ENCODE measurements around the gene TMEM87A. TPM values are rescaled to one million over a fixed set of nuclear protein-coding genes. Genes with fewer than 3 reads are reported as not detected.

TMEM87A gene
- total and polyA plus RNA-seq, 2 of the 4 experiments (the other 2 are of a cell fraction): 16.6 to 45.3 TPM

DNA sequence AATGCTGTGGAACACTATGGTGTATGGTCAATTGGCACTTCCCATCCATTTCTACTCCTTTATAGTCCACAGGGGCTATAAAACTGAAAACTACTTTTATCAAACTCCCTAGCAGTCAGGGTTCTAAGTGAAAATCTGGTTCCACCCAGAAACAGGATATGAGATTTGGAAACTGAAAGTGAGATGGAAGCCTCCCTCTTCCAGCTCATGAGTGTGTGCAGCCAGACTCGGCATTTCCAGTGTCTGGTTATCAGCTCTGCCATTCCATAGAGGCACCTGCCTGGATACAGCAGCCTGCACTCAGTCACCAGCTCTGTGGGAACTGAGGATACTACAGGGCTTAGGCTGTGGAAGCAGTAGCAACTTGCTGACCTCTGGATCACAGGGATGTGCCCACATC is 102.1 kb downstream of the TMEM87A start:
- 100% methylated on average over 1 of the region's 1 CpG; no CpG with 5 or more reads in 1 of the 2 experiments for WGBS, 2 experiments (ENCODE audit: extremely low coverage in 2 of 2, insufficient read length in 1 of 2)

More for the DNA sequence above, 102.1 kb downstream of the TMEM87A start:
- H3K4ac ChIP-seq (ENCODE audit: low read depth, low read length): no peak overlapping the region
- H3K27ac ChIP-seq (ENCODE audit: insufficient read depth, low read length): no peak overlapping the region
- H3K9me3 ChIP-seq (ENCODE audit: control insufficient read depth, insufficient read depth, low read length): no peaks in the 10 kb centered on the region
- TF ChIP-seq, protein P1, sequence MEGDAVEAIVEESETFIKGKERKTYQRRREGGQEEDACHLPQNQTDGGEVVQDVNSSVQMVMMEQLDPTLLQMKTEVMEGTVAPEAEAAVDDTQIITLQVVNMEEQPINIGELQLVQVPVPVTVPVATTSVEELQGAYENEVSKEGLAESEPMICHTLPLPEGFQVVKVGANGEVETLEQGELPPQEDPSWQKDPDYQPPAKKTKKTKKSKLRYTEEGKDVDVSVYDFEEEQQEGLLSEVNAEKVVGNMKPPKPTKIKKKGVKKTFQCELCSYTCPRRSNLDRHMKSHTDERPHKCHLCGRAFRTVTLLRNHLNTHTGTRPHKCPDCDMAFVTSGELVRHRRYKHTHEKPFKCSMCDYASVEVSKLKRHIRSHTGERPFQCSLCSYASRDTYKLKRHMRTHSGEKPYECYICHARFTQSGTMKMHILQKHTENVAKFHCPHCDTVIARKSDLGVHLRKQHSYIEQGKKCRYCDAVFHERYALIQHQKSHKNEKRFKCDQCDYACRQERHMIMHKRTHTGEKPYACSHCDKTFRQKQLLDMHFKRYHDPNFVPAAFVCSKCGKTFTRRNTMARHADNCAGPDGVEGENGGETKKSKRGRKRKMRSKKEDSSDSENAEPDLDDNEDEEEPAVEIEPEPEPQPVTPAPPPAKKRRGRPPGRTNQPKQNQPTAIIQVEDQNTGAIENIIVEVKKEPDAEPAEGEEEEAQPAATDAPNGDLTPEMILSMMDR (conservative IDR thresholded peaks at IDR 0.05; ENCODE audit: low read depth, low read length): no peak
- TF ChIP-seq MAFK (IDR thresholded peaks at IDR 0.05; ENCODE audit: low read depth, low read length) (no peak), FOS (IDR thresholded peaks at IDR 0.05; ENCODE audit: low read depth, low read length) (no peak)
- TF ChIP-seq, protein P2, sequence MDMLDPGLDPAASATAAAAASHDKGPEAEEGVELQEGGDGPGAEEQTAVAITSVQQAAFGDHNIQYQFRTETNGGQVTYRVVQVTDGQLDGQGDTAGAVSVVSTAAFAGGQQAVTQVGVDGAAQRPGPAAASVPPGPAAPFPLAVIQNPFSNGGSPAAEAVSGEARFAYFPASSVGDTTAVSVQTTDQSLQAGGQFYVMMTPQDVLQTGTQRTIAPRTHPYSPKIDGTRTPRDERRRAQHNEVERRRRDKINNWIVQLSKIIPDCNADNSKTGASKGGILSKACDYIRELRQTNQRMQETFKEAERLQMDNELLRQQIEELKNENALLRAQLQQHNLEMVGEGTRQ (IDR thresholded peaks at IDR 0.05; ENCODE audit: low read depth, low read length): no peak
- no peak overlapping the region for H4K91ac ChIP-seq (ENCODE audit: insufficient read depth, low read depth, low read length)
- no TSS peak for BruUV-seq (replicated peaks)
- ChIA-PET POLR2A (ENCODE audit: unreplicated experiment) (no interaction called here), CTCF (no interaction called here)
- H2BK5ac ChIP-seq (ENCODE audit: low read depth, low read length, poor library complexity, severe bottlenecking): no peak overlapping the region
- H3K56ac ChIP-seq (ENCODE audit: extremely low read depth, insufficient read depth, low read length): no peak overlapping the region
- ATAC-seq (ENCODE audit: low read depth) (no peak), DNase-seq (no peak)
- H2BK15ac ChIP-seq (ENCODE audit: low read depth, low read length): no peak overlapping the region
- no peak overlapping the region for H3K14ac ChIP-seq (replicated peaks; ENCODE audit: low read depth, low read length)
- H4K20me1 ChIP-seq (ENCODE audit: insufficient read depth, low read length): no peaks in the 10 kb centered on the region; the same call in 1 of the 2 replicates
- intact Hi-C loops (cut with micrococcal nuclease) (no loop called here), in situ Hi-C loops (cut with MboI; ENCODE audit: low sequenced_read_pairs) (no loop called here), dilution Hi-C loops (cut with HindIII; ENCODE audit: low sequenced_read_pairs, unreplicated experiment) (no loop called here)
- peaks cover 0 to 8% of the 10 kb centered on the region in 2 experiments; a peak in 3 of 4 replicates for H3K79me1 ChIP-seq (ENCODE audit: low read depth in 1 of 2, low read length in 2 of 2)
- no peak overlapping the region for H3K18ac ChIP-seq (ENCODE audit: low read depth, low read length)
- no peak overlapping the region for H2AK5ac ChIP-seq (ENCODE audit: low read depth, low read length)
- H4K5ac ChIP-seq (ENCODE audit: low read depth, low read length): no peak overlapping the region
- no peak overlapping the region for H3K9ac ChIP-seq (ENCODE audit: low read depth, low read length)
- H2BK20ac ChIP-seq (ENCODE audit: low read depth, low read length): no peak overlapping the region
- H4K8ac ChIP-seq (ENCODE audit: low read depth in 2 of 2, low read length in 2 of 2): no peak overlapping the region
- H3K4me1 ChIP-seq (ENCODE audit: control insufficient read depth, insufficient read depth, low read length): no peaks in the 10 kb centered on the region
- no peak overlapping the region for H3K4me3 ChIP-seq (ENCODE audit: insufficient read depth, low read depth, low read length)
- H3K9me1 ChIP-seq (ENCODE audit: insufficient read depth, low read length): peaks cover 6% of the 10 kb centered on the region; the same call in 1 of the 2 replicates
- H3K23ac ChIP-seq (ENCODE audit: low read depth, low read length): no peak overlapping the region
- H3K36me3 ChIP-seq (ENCODE audit: control insufficient read depth, insufficient read depth, low read length): peaks cover 58% of the 10 kb centered on the region
- no peaks in the 10 kb centered on the region for H3K27me3 ChIP-seq (ENCODE audit: control insufficient read depth, insufficient read depth, low read length)
- H2BK120ac ChIP-seq (ENCODE audit: low read depth, low read length): no peak overlapping the region
- no peak overlapping the region for H2AK9ac ChIP-seq (replicated peaks; ENCODE audit: low read depth, low read length, poor library complexity)
- H3K4me2 ChIP-seq (ENCODE audit: low read depth, low read length): no peak overlapping the region
- H2AFZ ChIP-seq (replicated peaks; ENCODE audit: low read length, poor library complexity): no peak overlapping the region

Data from IMR-90 (cell line).